A673 (cell line): Measurements from ENCODE around the gene KLK5.

Experiments used
- CTCF ChIP-seq: fragments of 300-800, 200-600 bp; sonication (generic); conservative IDR thresholded peaks from 2 replicates; pipeline ENCODE4 v1.5.1; 2017; ENCODE audit warnings: low read depth, mild to moderate bottlenecking, antibody characterized with exemption, low read length, moderate library complexity, mixed read lengths
- EZH2 ChIP-seq: fragments of 200-600 bp; sonication (generic); IDR thresholded peaks from 2 replicates; pipeline ENCODE4 v1.6.1; 2017; ENCODE audit warnings: borderline replicate concordance, low read depth, mild to moderate bottlenecking, mixed read lengths, antibody characterized with exemption, low read length; ENCODE audit not compliant: poor library complexity, severe bottlenecking

DNA sequence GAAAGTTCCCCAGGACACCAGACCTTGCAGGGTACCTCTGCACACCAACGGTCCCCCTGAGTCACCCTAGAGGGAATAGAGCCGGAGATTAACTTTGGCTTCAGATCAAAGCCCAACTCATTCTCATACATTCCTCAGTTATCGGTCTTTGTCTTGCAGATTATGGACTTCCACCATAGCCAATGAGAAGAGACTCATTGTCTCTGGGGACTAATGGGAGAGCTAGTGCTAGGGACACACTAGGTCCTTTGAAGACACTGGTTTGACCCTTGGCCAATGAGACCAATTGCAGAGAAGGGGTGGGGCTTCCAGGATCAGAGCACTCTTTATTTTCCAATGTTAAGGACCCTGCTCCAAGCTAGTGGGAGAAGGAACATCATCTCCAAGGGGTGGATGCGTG lies 24.8 kb upstream of the KLK5 start:
- TF ChIP-seq CTCF: no peak
- no peak for TF ChIP-seq EZH2
